Upper lobe of left lung (tissue), 6 donors: ENCODE measurements around the gene HOMER2. TPM values are rescaled to one million over a fixed set of nuclear protein-coding genes. Genes with fewer than 3 reads are reported as not detected.
"Not testable (repeated sequence)": the region's sequence is repeated elsewhere in the genome, so short reads cannot be mapped to it uniquely, and the experiment has no call there.

Experiments
- ATAC-seq, 2 donors: fragments of 200-7000 bp; cut with Tn5 transposase; one replicate each; pipeline ENCODE4 v1.9.1; 2022; ENCODE audit warnings: mild to moderate bottlenecking in 2 of 2, moderate library complexity in 2 of 2; ENCODE audit not compliant: low FRiP score in 2 of 2
- DNase-seq, 2 donors: peaks; one replicate each; pipeline ENCODE4 v3.0.0-alpha.2; 2019 to 2020
- H3K27ac ChIP-seq, 4 donors: fragments of 200-600 bp; sonication (generic); one replicate each; pipeline ENCODE4 v1.5.1; 2016 to 2019
- H3K27me3 ChIP-seq, 4 donors: fragments of 200-600 bp; sonication (generic); one replicate each; pipeline ENCODE4 v1.5.1; 2017 to 2019
- H3K36me3 ChIP-seq, 4 donors: fragments of 200-600 bp; sonication (generic); one replicate each; pipeline ENCODE4 v1.5.1; 2016 to 2019
- H3K4me1 ChIP-seq, 4 donors: fragments of 200-600 bp; sonication (generic); one replicate each; pipeline ENCODE4 v1.5.1; 2018 to 2019
- H3K4me3 ChIP-seq, 4 donors: fragments of 200-600 bp; sonication (generic); one replicate each; pipeline ENCODE4 v1.5.1; 2017 to 2019; ENCODE audit warnings: mild to moderate bottlenecking in 2 of 4, moderate library complexity in 1 of 4
- H3K9me3 ChIP-seq, 4 donors: fragments of 200-600 bp; sonication (generic); one replicate each; pipeline ENCODE4 v1.5.1; 2018 to 2019
- EP300 ChIP-seq, 4 donors: sonication (generic); formaldehyde crosslinking; IDR thresholded peaks; one replicate each; pipeline ENCODE4 v1.5.1; 2017; ENCODE audit warnings: antibody characterized with exemption in 4 of 4, control low read depth in 2 of 4
- POLR2A ChIP-seq, 4 donors: fragments of 450-650 bp; IDR thresholded peaks; one replicate each; pipeline ENCODE4 v1.5.1; 2016 to 2017; ENCODE audit warnings: antibody characterized with exemption in 4 of 4, mild to moderate bottlenecking in 2 of 4
- POLR2AphosphoS5 ChIP-seq, 2 donors: sonication (generic); formaldehyde crosslinking; IDR thresholded peaks; one replicate each; pipeline ENCODE4 v1.5.1; 2017; ENCODE audit warnings: antibody characterized with exemption in 2 of 2
- WGBS, 2 donors: methylation state at CpG; one replicate each; pipeline ENCODE4 v1.1.5; 2017 to 2018; 5-methylcytosine and 5-hydroxymethylcytosine counted together
- total RNA-seq, 6 donors: library from RNA; depleted of rRNA in 4 of 6; stranded (reverse); fragments of >200 nt in 4 of 6; gene quantifications; one replicate each; pipeline versions ENCODE4 v1.1.0 to v1.2.1, GENCODE V29; 2016 to 2021
- TF ChIP-seq, protein P1 (sequence below), 6 experiments: fragments of 450-650 bp in 4 of 6; fragments of 200-600 bp in 2 of 6; sonication (generic) in 2 of 6; IDR thresholded peaks; one replicate each; pipeline ENCODE4 v1.5.1; 2016 to 2019; ENCODE audit warnings: antibody characterized with exemption in 6 of 6
- donor health status: DM: no; HTN: no; CAD: no; lungs with moderate emphysema.
- donor health status: DM: no; HTN: yes; CAD: no; lungs with severe emphysema.

HOMER2 gene
- total RNA-seq, 6 donors from 2014 or later = 11.3 to 76.5 (median 26.5) TPM

DNA sequence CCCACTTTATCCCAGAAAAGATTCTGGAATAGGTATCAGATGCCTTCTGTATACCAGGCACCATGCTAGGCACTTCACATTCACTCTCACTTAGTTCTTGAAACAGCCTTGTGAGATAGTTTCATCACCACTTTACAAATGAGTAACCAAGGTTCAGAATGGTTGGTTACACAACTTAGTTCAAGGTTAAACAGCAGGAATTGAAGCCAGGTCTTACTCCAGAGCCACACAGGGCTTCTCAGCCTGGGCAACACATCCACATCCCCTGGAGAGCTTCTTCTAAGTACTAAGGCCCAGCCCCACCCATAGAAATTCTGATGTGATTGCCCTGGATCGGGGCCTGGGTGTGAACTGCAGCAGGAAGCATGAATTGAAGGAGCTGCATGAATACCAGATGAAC, 124.4 kb downstream of the HOMER2 start:
- H3K9me3 ChIP-seq = no peaks in the 10 kb centered on the region
- peaks cover 0 to 13% (median 8%) of the 10 kb centered on the region in 4 donors for H3K4me1 ChIP-seq
- ATAC-seq = peak; percentile 15 to 21
- no peak overlapping the region for H3K27ac ChIP-seq
- WGBS, 2 donors = 65% methylated on average over 1 of the region's 1 CpG; no CpG with 5 or more reads in 1 of the 2 donors
- TF ChIP-seq POLR2AphosphoS5 (IDR thresholded peaks at IDR 0.05) (no peak), POLR2A (IDR thresholded peaks at IDR 0.05) (no peak), EP300 (IDR thresholded peaks at IDR 0.05) (no peak)
- TF ChIP-seq, protein P1, sequence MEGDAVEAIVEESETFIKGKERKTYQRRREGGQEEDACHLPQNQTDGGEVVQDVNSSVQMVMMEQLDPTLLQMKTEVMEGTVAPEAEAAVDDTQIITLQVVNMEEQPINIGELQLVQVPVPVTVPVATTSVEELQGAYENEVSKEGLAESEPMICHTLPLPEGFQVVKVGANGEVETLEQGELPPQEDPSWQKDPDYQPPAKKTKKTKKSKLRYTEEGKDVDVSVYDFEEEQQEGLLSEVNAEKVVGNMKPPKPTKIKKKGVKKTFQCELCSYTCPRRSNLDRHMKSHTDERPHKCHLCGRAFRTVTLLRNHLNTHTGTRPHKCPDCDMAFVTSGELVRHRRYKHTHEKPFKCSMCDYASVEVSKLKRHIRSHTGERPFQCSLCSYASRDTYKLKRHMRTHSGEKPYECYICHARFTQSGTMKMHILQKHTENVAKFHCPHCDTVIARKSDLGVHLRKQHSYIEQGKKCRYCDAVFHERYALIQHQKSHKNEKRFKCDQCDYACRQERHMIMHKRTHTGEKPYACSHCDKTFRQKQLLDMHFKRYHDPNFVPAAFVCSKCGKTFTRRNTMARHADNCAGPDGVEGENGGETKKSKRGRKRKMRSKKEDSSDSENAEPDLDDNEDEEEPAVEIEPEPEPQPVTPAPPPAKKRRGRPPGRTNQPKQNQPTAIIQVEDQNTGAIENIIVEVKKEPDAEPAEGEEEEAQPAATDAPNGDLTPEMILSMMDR (IDR thresholded peaks at IDR 0.05) = no peak
- no peak for DNase-seq
- peaks cover 52 to 98% (median 82%) of the 10 kb centered on the region in 4 donors for H3K36me3 ChIP-seq
- no peaks in the 10 kb centered on the region for H3K27me3 ChIP-seq
- no peak overlapping the region for H3K4me3 ChIP-seq

DNA sequence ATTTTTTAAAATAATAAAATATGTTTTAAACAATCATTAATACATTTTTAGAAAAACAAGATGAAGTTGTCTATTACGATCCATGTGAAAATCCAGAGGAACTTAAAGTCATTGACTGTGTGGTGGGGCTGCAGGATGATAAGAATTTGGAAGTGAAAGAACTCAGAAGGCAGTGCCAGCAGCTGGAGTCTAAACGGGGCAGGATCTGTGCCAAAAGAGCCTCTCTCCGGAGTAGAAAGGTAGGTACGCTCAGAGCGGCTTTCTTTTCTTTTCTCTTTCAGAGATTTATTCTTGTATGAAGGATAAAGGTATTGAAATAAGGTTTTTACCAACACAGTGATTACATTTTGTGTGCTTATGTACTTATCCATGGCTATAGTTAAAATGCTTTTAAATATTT, 129.5 kb downstream of the HOMER2 start:
- peaks cover 68 to 93% (median 73%) of the 10 kb centered on the region in 4 donors for H3K36me3 ChIP-seq

DNA sequence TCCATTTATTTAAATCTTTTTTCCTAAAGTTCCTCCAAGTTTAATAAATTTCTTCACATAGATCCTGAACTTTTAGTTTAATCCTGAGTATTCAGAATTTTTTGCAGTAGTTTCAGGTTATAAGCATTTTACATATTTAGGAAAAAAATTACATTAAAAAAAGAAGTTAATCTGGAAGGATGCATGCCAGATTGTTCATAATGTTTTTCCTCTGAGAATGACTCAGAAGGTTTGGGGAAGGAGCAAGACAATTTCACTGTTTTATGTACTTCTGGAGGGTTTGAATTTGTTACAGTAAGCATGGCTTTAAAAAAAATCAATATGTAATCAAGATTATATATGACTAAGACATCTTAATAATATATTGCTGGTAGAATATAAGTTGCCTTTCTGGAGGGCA, 130.7 kb downstream of the HOMER2 start:
- peaks cover 66 to 94% (median 71%) of the 10 kb centered on the region in 4 donors for H3K36me3 ChIP-seq
- not testable (repeated sequence) for H3K9me3 ChIP-seq, ATAC-seq, DNase-seq, H3K27me3 ChIP-seq, H3K27ac ChIP-seq, H3K4me3 ChIP-seq, H3K4me1 ChIP-seq

More for the DNA sequence above, 129.5 kb downstream of the HOMER2 start:
- Histone ChIP-seq H3K4me3 (no peak overlapping the region), H3K27me3 (no peaks in the 10 kb centered on the region), H3K9me3 (no peaks in the 10 kb centered on the region), H3K4me1 (no peaks in the 10 kb centered on the region), H3K27ac (no peak overlapping the region)
- DNase-seq = no peak
- no peak for ATAC-seq
- WGBS, 2 donors = 86 to 96% methylated on average over 5 of the region's 5 CpGs
- TF ChIP-seq POLR2A (IDR thresholded peaks at IDR 0.05) (no peak), POLR2AphosphoS5 (IDR thresholded peaks at IDR 0.05) (no peak), EP300 (IDR thresholded peaks at IDR 0.05) (no peak)
- TF ChIP-seq, protein P1 (IDR thresholded peaks at IDR 0.05) = no peak

DNA sequence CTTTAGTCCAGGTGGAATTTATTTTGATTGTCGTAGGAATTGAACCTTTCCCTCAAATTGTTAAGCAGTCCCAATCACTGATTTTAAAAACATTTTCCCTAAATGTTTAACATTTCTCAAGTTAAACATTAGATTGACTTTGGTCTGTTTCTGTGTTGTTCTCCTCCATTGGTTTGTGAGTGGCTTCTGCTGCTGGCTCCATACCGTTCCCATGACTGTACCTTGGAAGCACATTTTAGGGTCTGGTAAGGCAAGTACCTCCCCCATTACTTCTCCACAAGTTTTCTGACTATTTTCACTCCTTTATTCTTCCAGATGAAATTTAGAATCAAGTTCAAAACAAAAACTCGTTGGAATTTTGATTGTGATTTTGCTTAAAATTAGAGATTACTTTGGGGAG, 131.1 kb downstream of the HOMER2 start:
- H3K4me3 ChIP-seq, H3K27me3 ChIP-seq, DNase-seq, H3K4me1 ChIP-seq, H3K27ac ChIP-seq, H3K9me3 ChIP-seq, ATAC-seq: not testable (repeated sequence)
- H3K36me3 ChIP-seq = peaks cover 65 to 94% (median 71%) of the 10 kb centered on the region in 4 donors
- 93 to 95% methylated on average over 3 of the region's 3 CpGs for WGBS, 2 donors

DNA sequence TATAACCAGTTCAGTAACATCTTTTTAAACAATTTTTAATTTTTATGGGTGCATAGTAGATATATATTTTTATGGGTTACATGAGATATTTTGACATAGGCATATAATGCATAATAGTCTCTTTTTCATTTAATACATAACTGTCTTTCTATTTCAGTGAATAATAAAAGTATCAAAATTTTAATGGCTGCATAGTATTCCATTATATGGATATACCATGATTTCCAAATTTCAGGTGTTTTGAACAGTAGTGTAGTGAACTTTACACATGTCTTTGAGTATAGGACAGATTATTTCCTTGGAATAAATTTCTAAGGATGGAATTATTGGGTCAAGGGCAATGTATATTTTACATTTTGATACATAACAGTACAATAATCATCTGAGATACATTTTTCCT, 132.4 kb downstream of the HOMER2 start:
- ATAC-seq (no peak), DNase-seq (no peak)
- Histone ChIP-seq H3K4me3 (no peak overlapping the region), H3K4me1 (peaks cover 0 to 4% (median 2%) of the 10 kb centered on the region in 4 donors), H3K36me3 (peaks cover 56 to 92% (median 72%) of the 10 kb centered on the region in 4 donors), H3K27ac (no peak overlapping the region), H3K9me3 (no peaks in the 10 kb centered on the region), H3K27me3 (no peaks in the 10 kb centered on the region)
- TF ChIP-seq POLR2AphosphoS5 (IDR thresholded peaks at IDR 0.05) = no peak
- no peak for TF ChIP-seq EP300 (IDR thresholded peaks at IDR 0.05)

DNA sequence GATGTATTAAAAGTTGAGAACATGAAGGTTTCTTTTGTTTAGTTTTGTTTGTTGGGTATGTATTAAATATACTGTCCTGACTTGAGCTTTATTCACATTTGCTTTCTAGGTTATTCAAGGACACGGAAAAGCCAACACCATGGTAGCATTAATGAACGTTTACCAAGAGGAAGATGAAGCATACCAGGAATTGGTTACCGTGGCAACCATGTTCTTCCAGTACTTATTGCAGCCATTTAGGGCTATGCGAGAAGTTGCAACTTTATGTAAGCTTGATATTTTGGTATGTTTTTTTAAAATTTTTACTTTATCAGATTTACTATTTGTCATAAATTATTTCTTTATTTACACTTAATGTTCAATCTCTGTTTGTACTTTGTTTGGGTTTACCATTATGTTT, 139.5 kb downstream of the HOMER2 start:
- Histone ChIP-seq H3K27me3 (no peaks in the 10 kb centered on the region), H3K27ac (no peak overlapping the region), H3K4me1 (peaks cover 13 to 35% (median 26%) of the 10 kb centered on the region in 4 donors), H3K4me3 (no peak overlapping the region), H3K36me3 (peaks cover 19 to 49% (median 41%) of the 10 kb centered on the region in 4 donors), H3K9me3 (no peaks in the 10 kb centered on the region)
- ATAC-seq (no peak), DNase-seq (no peak)
- TF ChIP-seq, protein P1 (IDR thresholded peaks at IDR 0.05) = no peak
- TF ChIP-seq POLR2AphosphoS5 (IDR thresholded peaks at IDR 0.05) (no peak), POLR2A (IDR thresholded peaks at IDR 0.05) (no peak), EP300 (IDR thresholded peaks at IDR 0.05) (no peak)
- 77 to 79% methylated on average over 4 of the region's 4 CpGs for WGBS, 2 donors
